Fibroblast of mammary gland (primary cell): ENCODE data around the gene LDLRAD4.

Experiments
- DNase-seq: peaks from one replicate; pipeline ENCODE4 v3.0.0-alpha.2; 2010; ENCODE audit warnings: low read depth
- H3K4me3 ChIP-seq: 2 replicates; pipeline ENCODE4 v1.5.1; 2011; ENCODE audit warnings: low read depth, mild to moderate bottlenecking, low read length, moderate library complexity; ENCODE audit not compliant: control insufficient read depth
- TF ChIP-seq, protein P1 (sequence below): conservative IDR thresholded peaks from 2 replicates; pipeline ENCODE4 v1.5.1; 2011; ENCODE audit warnings: low read depth, low read length, inconsistent platforms; ENCODE audit not compliant: control insufficient read depth, insufficient read depth

Gene LDLRAD4

GRCh38 chr18:13243363-13243762 lies 24.8 kb downstream of the LDLRAD4 start:
- no peak for DNase-seq
- H3K4me3 ChIP-seq = no peak overlapping the region
- TF ChIP-seq, protein P1, sequence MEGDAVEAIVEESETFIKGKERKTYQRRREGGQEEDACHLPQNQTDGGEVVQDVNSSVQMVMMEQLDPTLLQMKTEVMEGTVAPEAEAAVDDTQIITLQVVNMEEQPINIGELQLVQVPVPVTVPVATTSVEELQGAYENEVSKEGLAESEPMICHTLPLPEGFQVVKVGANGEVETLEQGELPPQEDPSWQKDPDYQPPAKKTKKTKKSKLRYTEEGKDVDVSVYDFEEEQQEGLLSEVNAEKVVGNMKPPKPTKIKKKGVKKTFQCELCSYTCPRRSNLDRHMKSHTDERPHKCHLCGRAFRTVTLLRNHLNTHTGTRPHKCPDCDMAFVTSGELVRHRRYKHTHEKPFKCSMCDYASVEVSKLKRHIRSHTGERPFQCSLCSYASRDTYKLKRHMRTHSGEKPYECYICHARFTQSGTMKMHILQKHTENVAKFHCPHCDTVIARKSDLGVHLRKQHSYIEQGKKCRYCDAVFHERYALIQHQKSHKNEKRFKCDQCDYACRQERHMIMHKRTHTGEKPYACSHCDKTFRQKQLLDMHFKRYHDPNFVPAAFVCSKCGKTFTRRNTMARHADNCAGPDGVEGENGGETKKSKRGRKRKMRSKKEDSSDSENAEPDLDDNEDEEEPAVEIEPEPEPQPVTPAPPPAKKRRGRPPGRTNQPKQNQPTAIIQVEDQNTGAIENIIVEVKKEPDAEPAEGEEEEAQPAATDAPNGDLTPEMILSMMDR = no peak

DNA sequence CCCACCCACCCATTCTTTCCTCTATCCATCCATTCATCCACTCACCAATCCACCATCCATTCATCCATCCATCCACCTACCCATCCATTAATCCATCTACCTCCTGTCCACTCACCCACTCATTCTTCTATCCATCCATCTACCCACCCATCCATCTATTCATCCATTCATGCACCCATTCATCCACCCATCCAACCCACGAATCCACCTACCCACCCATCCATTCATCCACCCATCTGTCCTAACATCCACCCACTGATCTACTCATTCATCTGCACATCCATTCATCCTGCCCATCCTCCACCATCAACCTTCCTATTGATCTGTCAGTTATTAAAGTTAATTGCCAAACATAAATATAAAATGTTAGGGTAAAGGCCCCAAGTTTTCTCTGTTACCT lies 25.6 kb downstream of the LDLRAD4 start:
- no peak for DNase-seq
- H3K4me3 ChIP-seq = no peak overlapping the region
- TF ChIP-seq, protein P1 = no peak

- H3K4me3 ChIP-seq = no peak overlapping the region
- no peak for DNase-seq
- TF ChIP-seq, protein P1 = no peak
Observed at GRCh38 chr18:13245481-13246000, 27.0 kb downstream of the LDLRAD4 start.

GRCh38 chr18:13246121-13246520 lies 27.6 kb downstream of the LDLRAD4 start:
- no peak for DNase-seq
- TF ChIP-seq, protein P1 = no peak
- no peak overlapping the region for H3K4me3 ChIP-seq

DNA sequence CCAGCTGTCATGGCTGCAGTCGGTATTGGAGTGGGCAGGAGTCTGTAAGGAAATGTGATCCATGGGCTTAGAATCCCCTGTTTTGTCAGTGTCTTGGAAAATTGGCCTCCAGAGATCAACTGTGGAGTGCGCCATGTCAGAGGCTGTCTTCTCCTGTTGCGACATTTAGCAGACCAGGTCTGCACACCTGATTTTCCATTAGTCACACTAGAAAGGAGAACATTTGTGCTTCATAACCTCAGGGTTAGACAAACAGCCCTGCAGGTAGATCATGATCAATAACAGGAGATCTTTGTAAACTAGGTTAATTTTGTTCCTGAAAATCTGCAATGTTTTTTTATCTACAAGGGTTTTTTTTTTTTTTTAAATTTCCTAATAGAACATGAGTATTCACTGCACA lies 28.0 kb downstream of the LDLRAD4 start:
- H3K4me3 ChIP-seq = no peak overlapping the region
- no peak for DNase-seq
- TF ChIP-seq, protein P1 = no peak

- H3K4me3 ChIP-seq = no peak overlapping the region
- TF ChIP-seq, protein P1 = no peak
- DNase-seq = no peak
Observed at GRCh38 chr18:13247506-13247905, 28.9 kb downstream of the LDLRAD4 start.
